SK-N-SH (cell line): ENCODE results near the gene ZNF337. TPM values are rescaled to one million over a fixed set of nuclear protein-coding genes. Genes with fewer than 3 reads are reported as not detected.
"Not testable (repeated sequence)": the region's sequence is repeated elsewhere in the genome, so short reads cannot be mapped to it uniquely, and the experiment has no call there.

ENCODE experiments used
- CTCF ChIA-PET: fragments of 300-600, 350-600 bp; formaldehyde crosslinking; extraction: SDS; loops from one replicate; lab custom pipeline; 2021; lab: Yijun Ruan, JAX
- POLR2A ChIA-PET: fragments of 350-600 bp; sonication (Branson Sonifier 250); formaldehyde crosslinking; extraction: SDS; loops from one replicate; lab custom pipeline; 2020; ENCODE audit warnings: antibody characterized with exemption, inconsistent platforms; lab: Yijun Ruan, JAX
- DNase-seq: peaks from one replicate; pipeline ENCODE4 v3.0.0; 2012
- H2AFZ ChIP-seq: fragments of 200-600 bp; sonication (generic); 2 replicates; pipeline ENCODE4 v1.8.1; 2016; ENCODE audit warnings: antibody characterized with exemption, mild to moderate bottlenecking, low read depth
- H3F3A ChIP-seq: fragments of 200-600 bp; sonication (generic); replicated peaks from 2 replicates; pipeline ENCODE3; 2016; ENCODE audit warnings: antibody characterized with exemption, mild to moderate bottlenecking; ENCODE audit not compliant: insufficient read depth
- H3K27ac ChIP-seq, 2 experiments: fragments of 200-500 bp in 1 of 2; fragments of 200-600 bp in 1 of 2; sonication (Bioruptor generic) in 1 of 2; sonication (generic), shearing (Covaris generic) in 1 of 2; 2 replicates each; pipeline versions ENCODE4 v1.5.1 to v1.6.1; 2014 to 2016; ENCODE audit warnings: low read depth in 2 of 2, inconsistent platforms in 1 of 2, low read length in 1 of 2, mild to moderate bottlenecking in 1 of 2, mixed read lengths in 1 of 2
- H3K27me3 ChIP-seq: fragments of 200-600 bp; sonication (generic), shearing (Covaris generic); 2 replicates; pipeline ENCODE4 v1.6.1; 2016; ENCODE audit warnings: mixed run types; ENCODE audit not compliant: insufficient read depth
- H3K36me3 ChIP-seq, 2 experiments: fragments of 200-500 bp in 1 of 2; fragments of 200-600 bp in 1 of 2; sonication (Bioruptor generic) in 1 of 2; sonication (generic) in 1 of 2; replicated peaks in 1 of 2; 2 replicates each; pipeline versions ENCODE3 to v1.5.1; 2014 to 2016; ENCODE audit warnings: low read length in 1 of 2, mild to moderate bottlenecking in 1 of 2; ENCODE audit not compliant: insufficient read depth in 2 of 2, control insufficient read depth in 1 of 2
- H3K4me1 ChIP-seq, 2 experiments: fragments of 200-500 bp in 1 of 2; fragments of 200-600 bp in 1 of 2; sonication (Bioruptor generic) in 1 of 2; sonication (generic), shearing (Covaris generic) in 1 of 2; 2 replicates each; pipeline versions ENCODE4 v1.5.1 to v1.6.1; 2014 to 2016; ENCODE audit warnings: low read depth in 1 of 2, low read length in 1 of 2, mixed run types in 1 of 2; ENCODE audit not compliant: insufficient read depth in 2 of 2, control insufficient read depth in 1 of 2
- H3K4me2 ChIP-seq: fragments of 200-600 bp; sonication (generic), shearing (Covaris generic); 2 replicates; pipeline ENCODE4 v1.6.1; 2017; ENCODE audit warnings: mixed run types
- H3K4me3 ChIP-seq, 2 experiments: fragments of 200-500 bp in 1 of 2; fragments of 200-600 bp in 1 of 2; sonication (Bioruptor generic) in 1 of 2; sonication (generic), shearing (Covaris generic) in 1 of 2; 2 replicates each; pipeline versions ENCODE4 v1.5.1 to v1.8.1; 2014 to 2016; ENCODE audit warnings: low read depth in 2 of 2, inconsistent platforms in 1 of 2, low read length in 1 of 2, mild to moderate bottlenecking in 1 of 2, mixed read lengths in 1 of 2, moderate library complexity in 1 of 2
- H3K79me2 ChIP-seq: fragments of 200-600 bp; sonication (generic); 2 replicates; pipeline ENCODE4 v1.8.1; 2017; ENCODE audit warnings: mild to moderate bottlenecking; ENCODE audit not compliant: insufficient read depth
- H3K9ac ChIP-seq: fragments of 200-600 bp; sonication (generic); 2 replicates; pipeline ENCODE4 v1.6.1; 2017; ENCODE audit warnings: mixed run types
- H3K9me2 ChIP-seq: fragments of 200-600 bp; sonication (generic); 2 replicates; pipeline ENCODE4 v1.6.1; 2017; ENCODE audit warnings: mixed run types
- H3K9me3 ChIP-seq: fragments of 200-600 bp; sonication (generic); 2 replicates; pipeline ENCODE4 v1.6.1; 2017; ENCODE audit warnings: mixed run types, mild to moderate bottlenecking, moderate library complexity
- H4K20me1 ChIP-seq: fragments of 200-600 bp; sonication (generic); 2 replicates; pipeline ENCODE4 v1.6.1; 2017; ENCODE audit warnings: mild to moderate bottlenecking, mixed run types; ENCODE audit not compliant: insufficient read depth
- CTCF ChIP-seq: fragments of 200-600 bp; sonication (generic); IDR thresholded peaks from 2 replicates; pipeline ENCODE4 v1.6.1; 2017; ENCODE audit warnings: antibody characterized with exemption, mild to moderate bottlenecking, moderate library complexity
- FOSL2 ChIP-seq: IDR thresholded peaks from 2 replicates; pipeline ENCODE4 v1.4.0; 2012; ENCODE audit warnings: low read depth, mild to moderate bottlenecking, moderate library complexity, borderline replicate concordance
- FOXM1 ChIP-seq: IDR thresholded peaks from 2 replicates; pipeline ENCODE4 v1.4.0; 2012; ENCODE audit warnings: low read depth, mild to moderate bottlenecking
- MAX ChIP-seq: IDR thresholded peaks from 2 replicates; pipeline ENCODE4 v1.4.0; 2012; ENCODE audit warnings: low read depth
- NFIC ChIP-seq: IDR thresholded peaks from 2 replicates; pipeline ENCODE4 v1.4.0; 2012; ENCODE audit warnings: borderline replicate concordance
- RAD21 ChIP-seq: IDR thresholded peaks from 2 replicates; pipeline ENCODE4 v1.6.1; 2012; ENCODE audit warnings: mild to moderate bottlenecking, low read length
- RCOR1 ChIP-seq: fragments of 150-350 bp; IDR thresholded peaks from 2 replicates; pipeline ENCODE4 v1.6.1; 2017; ENCODE audit warnings: antibody characterized with exemption, low read length
- REST ChIP-seq: IDR thresholded peaks from 2 replicates; pipeline ENCODE4 v1.6.1; 2012; ENCODE audit warnings: mild to moderate bottlenecking, low read depth, low read length, moderate library complexity
- TCF12 ChIP-seq: IDR thresholded peaks from 2 replicates; pipeline ENCODE4 v1.4.0; 2012
- USF1 ChIP-seq: IDR thresholded peaks from 2 replicates; pipeline ENCODE4 v1.4.0; 2012; ENCODE audit warnings: low read depth, borderline replicate concordance
- USF2 ChIP-seq: fragments of 150-350 bp; IDR thresholded peaks from 2 replicates; pipeline ENCODE4 v1.6.1; 2017; ENCODE audit warnings: antibody characterized with exemption, low read length, low read depth, borderline replicate concordance
- WGBS: methylation state at CpG from one replicate; pipeline ENCODE4 v1.1.6; 2017; ENCODE audit warnings: low lambda C conversion rate; 5-methylcytosine and 5-hydroxymethylcytosine counted together
- polyA plus RNA-seq, 3 experiments: library from polyadenylated mRNA; depleted of rRNA; stranded (reverse); fragments of >200 nt; gene quantifications; 2 replicates each; pipeline ENCODE4 v1.2.3, GENCODE V29; 2012

The ZNF337 gene
- polyA plus RNA-seq, 1 of the 3 experiments (the other 2 are of a cell fraction): 16.5 TPM

- Histone ChIP-seq H3K27ac (no peak overlapping the region), H3K36me3 (no peaks in the 10 kb centered on the region), H3K27me3 (no peaks in the 10 kb centered on the region), H2AFZ (no peak overlapping the region), H3K4me3 (no peak overlapping the region), H3K4me2 (no peak overlapping the region), H3K79me2 (no peaks in the 10 kb centered on the region), H4K20me1 (no peaks in the 10 kb centered on the region), H3F3A (no peaks in the 10 kb centered on the region), H3K9me3 (no peaks in the 10 kb centered on the region), H3K4me1 (no peaks in the 10 kb centered on the region), H3K9ac (no peak overlapping the region), H3K9me2 (no peaks in the 10 kb centered on the region)
- TF ChIP-seq CTCF: no peak
- no peak for TF ChIP-seq TCF12
- no peak for TF ChIP-seq USF1
- ChIA-PET CTCF (no interaction called here), POLR2A (no interaction called here)
- DNase-seq: no peak
Measured at GRCh38 chr20:25654487-25654886, 42.2 kb downstream of the ZNF337 start.

- H3K36me3 ChIP-seq, CTCF ChIA-PET: not testable (repeated sequence)
Measured at GRCh38 chr20:25652866-25653265, 43.8 kb downstream of the ZNF337 start.

GRCh38 chr20:25644814-25645213, 51.8 kb downstream of the ZNF337 start:
- ChIA-PET CTCF (no interaction called here), POLR2A (no interaction called here)
- no peak for DNase-seq
- Histone ChIP-seq H3K4me2 (no peak overlapping the region), H3K4me1 (no peaks in the 10 kb centered on the region), H2AFZ (no peak overlapping the region), H3K79me2 (no peaks in the 10 kb centered on the region), H3F3A (peaks cover 5% of the 10 kb centered on the region), H3K27me3 (no peaks in the 10 kb centered on the region), H3K36me3 (peaks cover 0 to 12% of the 10 kb centered on the region in 2 experiments), H3K4me3 (no peak overlapping the region), H3K9ac (no peak overlapping the region), H3K9me3 (no peaks in the 10 kb centered on the region), H4K20me1 (no peaks in the 10 kb centered on the region), H3K9me2 (no peaks in the 10 kb centered on the region), H3K27ac (no peak overlapping the region)
- no peak for TF ChIP-seq RCOR1
- TF ChIP-seq FOSL2: no peak
- no peak for TF ChIP-seq REST
- TF ChIP-seq USF2: no peak
- no peak for TF ChIP-seq CTCF
- no peak for TF ChIP-seq MAX
- no peak for TF ChIP-seq RAD21
- TF ChIP-seq FOXM1: no peak
- no peak for TF ChIP-seq NFIC
- WGBS: 94% methylated on average over 3 of the region's 3 CpGs

More at GRCh38 chr20:25652866-25653265, 43.8 kb downstream of the ZNF337 start:
- H3K9me3 ChIP-seq, H3K9ac ChIP-seq, H2AFZ ChIP-seq, H3K4me1 ChIP-seq, POLR2A ChIA-PET, H3K79me2 ChIP-seq, H3F3A ChIP-seq, H3K27me3 ChIP-seq, H3K4me3 ChIP-seq, H3K4me2 ChIP-seq, H4K20me1 ChIP-seq, H3K27ac ChIP-seq, H3K9me2 ChIP-seq, DNase-seq: not testable (repeated sequence)
- 92% methylated on average over 4 of the region's 4 CpGs for WGBS
